Right forelimb (tissue), 1 donor: ENCODE results near the gene TFF3.

Experiments used
- DNase-seq: peaks from one replicate; pipeline ENCODE4 v3.0.0-alpha.2; 2018

The TFF3 gene, protein sequence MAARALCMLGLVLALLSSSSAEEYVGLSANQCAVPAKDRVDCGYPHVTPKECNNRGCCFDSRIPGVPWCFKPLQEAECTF

DNA sequence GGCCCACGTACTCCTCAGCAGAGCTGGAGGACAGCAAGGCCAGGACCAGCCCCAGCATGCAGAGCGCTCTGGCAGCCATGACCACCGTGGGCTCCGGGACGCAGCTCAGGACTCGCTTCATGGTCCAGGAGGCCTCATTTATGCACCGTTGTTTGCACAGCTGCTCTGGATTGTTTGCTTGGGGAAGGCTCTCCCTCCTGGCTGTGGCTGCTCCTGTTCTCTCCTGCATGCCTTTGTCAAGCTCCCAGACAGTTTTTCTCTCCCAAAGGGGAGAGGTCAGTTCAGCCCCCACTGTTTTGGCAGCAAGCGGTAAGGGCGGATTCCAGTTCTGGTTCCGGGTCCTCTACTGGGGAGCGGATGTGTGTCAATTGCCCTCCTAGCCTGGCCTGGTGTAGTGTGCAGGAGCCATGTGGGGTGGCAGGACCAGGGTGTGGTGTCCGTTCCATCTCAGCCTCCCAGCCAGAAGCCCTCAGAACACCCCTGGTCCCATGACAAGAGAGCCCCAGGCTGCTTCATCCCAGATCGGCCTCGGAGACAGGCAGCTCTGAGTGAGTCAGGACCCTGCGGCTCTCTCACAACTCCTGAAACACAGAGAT, at the start of gene TFF3:
Gene TFF3 (minus strand): TSS at position 114 of the 596 bp plus-strand sequence. CDS start 35 bp downstream, at position 79.
- peak; percentile 47 for DNase-seq

DNA sequence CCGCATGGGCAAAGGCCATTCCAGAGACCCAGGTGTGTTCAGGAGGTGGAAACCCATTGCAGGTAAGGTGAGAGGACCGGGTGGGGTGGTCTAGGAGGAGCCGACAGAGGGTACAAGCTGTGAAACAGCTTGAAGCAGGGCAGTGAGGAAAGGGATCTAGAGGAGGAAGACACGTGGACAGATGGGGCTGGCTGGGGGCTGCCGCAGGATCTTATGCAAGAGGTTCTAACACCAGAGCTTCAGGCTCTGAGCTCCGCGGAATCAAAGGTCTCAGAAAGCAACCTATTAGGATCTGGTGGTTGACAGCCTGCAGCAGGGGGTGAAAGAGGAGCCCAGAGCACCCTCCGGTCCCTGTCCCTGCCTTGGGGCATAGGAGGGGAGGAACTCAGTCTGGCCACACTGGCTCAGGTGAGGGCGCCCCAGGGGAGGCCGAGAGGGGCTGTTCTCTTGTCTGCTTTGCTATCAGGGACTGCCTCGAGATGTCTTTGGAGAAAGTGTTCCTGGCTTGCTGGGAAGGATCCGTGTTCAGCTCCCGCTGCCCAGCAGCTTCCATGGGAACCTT, 49.2 kb upstream of the TFF3 start:
- no peak for DNase-seq

DNA sequence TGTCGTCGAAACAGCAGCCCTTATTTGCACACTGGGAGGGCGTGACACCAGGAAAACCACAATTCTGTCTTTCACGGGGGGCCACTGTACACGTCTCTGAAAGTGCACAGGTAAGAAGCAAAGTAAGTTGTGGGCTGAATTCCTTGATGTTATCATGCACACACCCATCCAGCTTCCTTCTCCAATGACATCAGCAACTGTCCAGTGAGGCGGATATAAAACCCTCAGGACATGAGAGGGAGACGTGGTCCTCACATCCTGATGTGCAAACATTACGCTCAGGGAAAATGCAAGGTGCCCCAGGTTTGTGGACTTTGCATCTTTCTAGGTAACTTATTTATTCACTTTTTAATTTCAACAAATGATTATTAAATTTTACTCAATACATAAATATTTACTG, 48.1 kb upstream of the TFF3 start:
- no peak for DNase-seq

DNA sequence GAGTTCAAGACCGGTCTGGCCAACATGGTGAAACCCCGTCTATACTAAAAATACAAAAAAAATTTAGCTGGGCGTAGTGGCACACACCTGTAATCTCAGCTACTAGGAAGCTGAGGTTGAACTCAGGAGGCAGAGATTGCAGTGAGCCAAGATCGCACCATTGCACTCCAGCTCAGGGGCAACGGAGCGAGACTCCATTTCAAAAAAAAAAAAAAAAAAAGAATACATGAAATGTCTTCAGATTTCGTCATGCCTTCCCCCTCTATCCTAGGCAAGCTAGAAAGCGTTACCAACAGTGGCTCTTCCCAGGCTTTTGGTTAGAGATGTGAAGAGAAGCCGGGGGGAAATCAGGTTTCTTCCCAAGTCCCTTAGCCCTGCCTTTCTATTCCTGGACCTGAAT, 47.5 kb upstream of the TFF3 start:
- DNase-seq, result no peak

DNA sequence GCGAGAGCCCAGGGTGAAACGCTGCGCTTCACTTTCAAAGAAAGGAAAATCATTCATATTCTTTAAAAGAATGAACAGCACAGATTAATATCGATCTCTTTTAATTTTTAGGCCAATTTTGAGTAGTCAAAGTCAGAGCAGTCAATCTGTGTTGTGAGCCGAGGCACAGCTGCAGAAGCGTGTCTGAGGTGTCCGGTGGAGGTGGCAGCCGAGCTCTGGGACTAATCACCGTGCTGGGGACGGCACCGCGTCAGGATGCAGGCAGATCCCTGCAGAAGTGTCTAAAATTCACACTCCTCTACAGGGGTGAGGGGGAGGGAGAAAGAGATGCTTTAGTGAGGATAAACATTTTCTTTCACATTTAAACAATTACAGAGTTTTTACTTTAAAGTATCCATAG, 47.0 kb upstream of the TFF3 start:
- no peak for DNase-seq

DNA sequence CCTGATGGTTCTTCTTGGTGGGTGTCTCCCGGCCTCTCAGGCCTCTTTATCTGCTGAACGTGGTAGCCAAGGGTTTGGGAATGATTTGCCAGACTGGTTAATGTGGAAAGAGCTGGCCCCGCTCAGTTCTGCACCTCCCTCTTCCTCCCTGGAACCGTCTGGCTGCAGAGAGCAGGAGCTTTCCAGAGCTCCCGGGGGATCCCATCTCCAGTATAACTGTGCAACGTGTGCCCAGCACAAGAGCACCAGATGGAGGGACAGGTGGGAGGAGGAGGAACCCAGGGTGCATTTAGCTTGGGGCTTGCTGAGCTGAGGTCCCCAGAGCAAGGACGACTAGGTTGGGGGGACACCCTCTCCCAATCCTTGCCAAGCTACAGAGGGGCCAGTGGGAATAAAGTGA, 46.1 kb upstream of the TFF3 start:
- no peak for DNase-seq

DNA sequence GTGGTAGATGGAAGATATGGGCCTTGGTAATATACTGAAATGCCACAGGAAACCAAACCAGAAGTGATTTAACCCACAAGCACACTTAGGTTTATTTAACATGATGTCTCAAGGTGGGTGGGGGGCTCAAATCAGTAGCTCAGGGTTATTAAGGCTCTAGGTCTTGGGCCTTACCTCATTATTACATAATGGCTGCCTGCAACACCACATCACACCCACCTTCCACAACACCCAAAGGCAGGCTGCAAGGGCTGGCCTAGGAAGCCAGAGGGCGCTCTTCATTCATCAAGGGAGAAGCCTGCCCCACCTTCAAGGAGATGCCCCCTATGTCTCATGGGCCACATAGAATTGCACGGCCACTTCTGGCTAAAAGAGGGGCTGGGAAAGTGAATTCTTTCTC, 45.1 kb upstream of the TFF3 start:
- DNase-seq, result no peak

DNA sequence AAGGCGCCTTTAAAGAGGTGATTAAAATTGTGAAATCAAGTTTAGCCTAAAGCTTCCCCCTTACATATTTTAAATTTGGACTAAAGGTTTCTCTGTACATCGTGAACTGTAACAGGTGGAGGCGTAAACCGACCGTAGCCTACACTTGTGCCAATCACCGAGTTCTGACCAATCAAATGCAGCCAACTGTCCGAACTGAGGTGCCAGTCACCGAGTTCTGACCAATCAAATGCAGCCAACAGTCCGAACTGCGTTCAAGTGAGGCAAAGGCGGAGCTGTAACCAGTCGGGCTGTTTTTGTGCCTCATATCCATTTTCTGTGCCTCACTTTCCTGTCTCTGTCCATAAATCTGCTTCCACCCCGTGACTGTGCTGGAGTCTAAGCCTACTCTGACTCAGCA, 43.7 kb upstream of the TFF3 start:
- DNase-seq, result no peak

DNA sequence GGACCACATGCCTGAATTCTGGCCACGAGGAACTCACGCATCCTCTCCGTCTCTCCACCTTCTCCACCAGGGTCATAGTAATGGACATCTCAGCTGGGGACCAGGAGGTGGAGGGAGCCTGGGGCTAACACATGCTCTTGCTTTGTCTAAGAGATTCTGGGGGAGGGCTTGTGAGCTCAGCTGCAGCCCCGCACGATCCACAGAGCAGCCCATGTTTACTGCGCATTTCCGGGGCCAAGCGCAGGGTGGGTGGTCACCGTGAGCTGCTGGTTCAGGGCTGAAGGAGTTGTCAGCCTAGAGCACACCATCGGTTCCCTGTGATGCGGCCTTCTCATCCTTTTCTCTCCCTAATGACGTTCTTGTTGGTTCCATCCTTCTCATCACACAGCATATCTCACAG, 43.1 kb upstream of the TFF3 start:
- no peak for DNase-seq

DNA sequence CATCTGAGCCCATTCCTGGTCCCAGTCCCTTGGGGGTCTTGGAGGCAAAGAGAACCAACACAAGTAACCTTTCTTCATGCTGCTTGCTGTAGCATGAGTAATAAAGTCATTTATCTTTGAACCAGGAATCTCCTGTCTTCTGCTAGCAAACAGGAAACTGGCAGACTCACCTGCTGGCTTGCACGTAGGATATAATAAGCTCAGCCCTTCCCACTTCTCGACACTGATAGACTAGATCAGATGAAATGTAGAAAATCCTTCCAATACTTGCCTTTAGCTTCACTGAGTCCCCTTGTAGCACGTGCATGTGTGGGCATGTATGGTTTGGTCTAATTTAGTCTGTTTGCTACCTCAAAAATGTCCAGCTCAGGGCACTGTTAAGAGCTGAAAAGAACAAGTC, 42.1 kb upstream of the TFF3 start:
- no peak for DNase-seq

DNA sequence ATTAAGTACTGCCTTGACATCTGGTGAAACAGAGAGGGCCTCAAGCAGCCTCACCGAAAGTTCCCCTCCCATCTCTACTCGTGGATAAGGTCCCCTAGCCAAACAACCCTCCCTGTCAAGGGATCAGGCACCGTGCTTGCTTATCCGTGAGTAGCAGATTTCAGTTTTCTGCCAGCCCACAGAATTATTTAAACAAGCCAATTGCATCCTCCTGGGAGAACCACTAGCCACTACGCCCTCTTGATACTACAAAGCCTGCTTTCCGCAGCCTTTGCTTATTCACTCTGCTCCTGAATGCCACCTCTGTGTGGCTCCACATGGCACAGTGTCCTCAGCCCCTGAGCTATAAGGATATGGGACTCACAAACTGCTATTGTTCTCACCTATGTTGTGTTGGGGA, 41.4 kb upstream of the TFF3 start:
- DNase-seq, result no peak

DNA sequence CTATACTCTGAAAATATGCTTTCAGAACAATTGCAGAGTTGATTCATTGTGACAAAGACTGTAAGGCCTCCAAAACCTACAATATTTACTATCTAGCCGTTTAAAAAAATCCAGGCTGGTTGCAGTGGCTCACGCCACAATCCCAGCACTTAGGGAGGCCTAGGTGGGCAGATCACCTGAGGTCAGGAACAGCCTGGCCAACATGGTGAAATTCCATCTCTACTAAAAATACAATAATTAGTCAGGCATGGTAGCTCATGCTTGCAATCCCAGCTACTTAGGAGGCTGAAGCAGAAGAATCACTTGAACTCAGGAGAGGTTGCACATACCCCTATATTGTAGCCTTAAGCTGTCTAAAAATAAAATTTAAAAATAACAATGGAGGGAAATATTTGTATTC, 40.8 kb upstream of the TFF3 start:
- no peak for DNase-seq

DNA sequence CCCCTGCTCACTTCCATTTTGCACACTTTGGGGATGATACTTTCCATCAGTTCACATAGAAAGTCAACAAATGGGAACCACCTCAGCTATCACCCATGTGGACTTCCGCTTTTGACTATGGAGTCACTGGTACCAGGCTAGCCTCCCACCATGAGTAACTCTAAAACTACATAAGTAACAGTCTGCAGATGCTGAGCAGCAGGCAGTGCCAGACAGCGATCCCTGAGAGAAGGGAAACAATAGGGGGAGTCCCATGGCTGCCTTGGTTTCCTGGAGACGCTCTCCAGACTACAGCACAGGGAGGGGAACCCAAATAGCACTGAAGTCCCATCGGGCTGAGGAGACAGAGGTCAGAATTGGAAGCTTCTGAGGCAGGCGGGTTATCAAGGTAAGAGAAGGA, 38.4 kb upstream of the TFF3 start:
- DNase-seq, result no peak

DNA sequence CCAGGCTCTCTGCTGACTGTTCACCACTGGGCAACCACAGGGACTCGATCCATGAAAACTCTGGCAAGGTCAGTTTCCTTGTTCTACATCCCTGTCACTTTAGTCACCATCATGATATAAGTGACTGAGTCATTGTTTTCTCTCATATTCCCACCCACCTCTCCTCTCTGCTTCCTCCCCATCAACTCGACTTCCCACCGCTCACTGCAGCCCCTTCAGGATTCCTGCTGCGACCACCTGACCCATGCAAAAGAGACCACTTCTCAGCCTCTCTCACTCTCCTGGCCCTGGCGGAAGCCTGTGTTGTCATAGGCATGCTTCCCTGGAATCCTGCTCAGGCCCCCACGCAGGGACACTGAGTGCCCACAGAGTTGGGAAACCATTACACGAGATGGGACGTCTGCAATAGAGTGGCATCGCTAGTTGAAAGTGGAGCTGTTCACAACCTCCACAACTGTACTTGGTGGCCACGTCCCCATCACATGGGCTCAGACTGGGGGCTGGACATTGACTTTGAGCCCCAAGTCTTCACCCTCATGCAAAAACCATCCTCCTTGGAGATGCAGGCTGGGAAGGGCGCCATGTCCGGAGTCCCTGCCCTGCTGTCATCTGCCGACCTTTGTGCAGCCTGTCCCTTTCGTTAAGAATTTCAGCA, 37.4 kb upstream of the TFF3 start:
- no peak for DNase-seq

DNA sequence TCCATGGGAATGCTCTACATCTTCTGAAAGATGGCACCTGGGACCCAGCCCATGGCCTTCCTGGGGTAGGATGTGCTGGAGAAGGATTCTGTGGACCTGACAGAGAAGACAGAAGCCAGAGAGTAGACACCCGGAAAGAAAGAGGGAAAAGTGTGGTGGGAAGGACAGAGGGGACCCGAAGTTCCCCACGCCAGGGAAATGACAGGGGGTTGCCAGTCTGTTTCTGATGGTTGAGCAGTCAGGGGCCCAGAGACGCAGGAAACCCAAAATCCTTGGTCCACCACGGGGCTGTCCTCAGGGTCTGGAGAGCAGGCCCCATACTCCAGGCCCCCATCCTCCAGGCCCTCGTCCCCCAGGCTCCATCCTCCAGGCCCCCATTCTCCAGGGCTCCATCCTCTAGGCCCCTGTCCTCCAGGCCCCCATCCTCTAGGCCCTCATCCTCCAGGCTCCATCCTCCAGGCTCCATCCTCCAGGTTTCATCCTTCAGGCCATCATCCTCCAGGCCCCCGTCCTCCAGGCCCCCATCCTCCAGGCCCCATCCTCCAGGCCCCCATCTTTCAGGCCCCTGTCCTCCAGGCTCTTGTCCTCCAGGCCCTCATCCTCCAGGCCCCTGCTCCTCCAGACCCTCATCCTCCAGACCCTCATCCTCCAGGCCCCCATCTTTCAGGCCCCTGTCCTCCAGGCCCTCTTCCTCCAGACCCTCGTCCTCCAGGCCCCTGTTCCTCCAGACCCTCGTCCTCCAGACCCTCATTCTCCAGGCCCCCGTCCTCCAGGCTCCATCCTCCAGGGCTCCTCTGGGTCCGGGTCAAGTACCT, 36.6 kb upstream of the TFF3 start:
- DNase-seq, result no peak

DNA sequence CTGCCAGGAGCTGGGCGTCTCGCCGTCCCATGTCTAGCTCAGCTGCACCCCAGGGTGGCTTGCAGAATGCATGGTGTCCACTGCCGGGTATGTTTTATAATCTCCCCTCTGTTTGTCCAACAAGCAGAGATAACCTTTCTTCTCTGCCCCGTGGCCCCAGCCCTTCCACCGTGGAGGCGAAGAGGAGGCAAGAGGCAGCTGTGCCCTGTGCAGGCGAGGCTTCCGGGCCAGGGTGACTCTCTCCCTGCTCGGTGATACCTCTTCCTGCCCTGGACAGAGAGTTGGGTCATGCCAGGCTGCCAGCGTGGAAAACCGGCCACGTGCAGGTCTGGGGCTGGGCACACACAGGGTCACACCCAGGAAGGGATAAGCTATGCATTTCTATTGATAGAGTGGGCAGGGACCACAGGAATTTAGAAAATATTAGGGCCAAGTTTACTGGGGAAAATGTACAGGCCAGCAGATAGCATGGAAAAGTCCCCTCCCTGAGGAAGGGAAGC, 35.8 kb upstream of the TFF3 start, which contains the start of gene TFF2:
Gene TFF2 (minus strand): TSS at position 68 of the 500 bp plus-strand sequence. CDS start 37 bp downstream, at position 31.
- no peak for DNase-seq

DNA sequence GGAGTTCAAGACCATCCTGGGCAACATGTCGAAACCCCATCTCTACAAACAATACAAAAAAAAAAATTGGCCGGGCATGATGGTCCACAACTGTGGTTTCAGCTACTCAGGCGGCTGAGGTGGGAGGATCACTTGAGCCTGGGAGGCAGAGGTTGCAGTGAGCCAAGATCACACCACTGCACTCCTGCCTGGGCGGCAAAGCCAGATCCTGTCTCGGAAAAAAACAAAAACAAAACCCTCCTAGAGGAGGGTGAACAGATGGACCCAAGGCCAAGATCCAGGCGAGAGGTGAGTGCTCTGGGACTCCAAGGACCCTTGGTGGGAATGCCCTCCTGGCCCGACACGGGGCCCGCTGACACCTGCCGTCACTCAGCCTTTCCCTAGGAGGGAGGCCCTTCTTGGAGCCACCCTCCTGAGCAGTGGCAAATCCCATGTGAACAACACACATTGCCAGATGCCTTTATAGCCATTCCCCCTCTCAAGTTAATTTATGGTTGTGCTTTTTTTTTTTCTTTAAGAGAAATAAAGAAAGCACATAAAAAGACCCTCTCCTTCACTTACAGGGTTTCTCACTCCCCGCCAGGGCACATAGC, 35.2 kb upstream of the TFF3 start:
- no peak for DNase-seq

DNA sequence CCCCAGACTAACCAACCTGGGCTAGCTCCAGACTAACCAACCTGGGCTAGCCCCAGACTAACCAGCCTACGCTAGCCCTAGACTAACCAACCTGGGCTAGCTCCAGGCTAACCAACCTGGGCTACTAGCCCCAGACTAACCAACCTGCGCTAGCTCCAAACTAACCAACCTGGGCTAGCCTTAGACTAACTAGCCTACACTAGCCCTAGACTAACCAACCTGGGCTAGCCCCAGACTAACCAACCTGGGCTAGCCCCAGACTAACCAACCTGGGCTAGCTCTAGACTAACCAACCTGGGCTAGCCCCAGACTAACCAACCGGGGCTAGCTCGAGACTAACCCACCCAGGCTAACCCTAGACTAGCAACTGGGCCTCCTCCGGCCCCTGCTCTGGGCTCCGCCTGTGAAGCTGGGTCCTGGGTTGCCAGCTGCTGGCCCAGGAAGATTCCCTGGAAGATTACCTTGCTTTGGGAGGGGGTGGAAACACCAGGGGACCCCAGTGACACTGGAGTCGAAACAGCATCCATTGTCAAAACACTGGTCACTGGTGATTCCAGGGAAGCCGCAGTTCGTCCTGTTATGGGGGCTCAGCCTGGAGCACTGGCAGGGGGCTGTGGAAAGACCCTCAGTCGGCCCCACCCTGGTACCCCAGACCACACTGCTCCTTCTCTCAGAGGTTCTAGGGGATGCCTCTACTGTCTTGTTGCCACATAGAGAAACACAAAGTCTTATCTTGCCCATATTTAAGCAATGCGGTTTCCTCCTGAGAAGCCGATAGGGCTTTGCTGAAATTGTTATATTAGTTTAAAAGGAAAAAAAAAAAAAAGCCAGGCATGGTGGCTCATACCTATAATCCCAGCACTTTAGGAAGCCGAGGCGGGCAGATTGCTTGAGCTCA, 34.5 kb upstream of the TFF3 start:
- DNase-seq, result no peak

DNA sequence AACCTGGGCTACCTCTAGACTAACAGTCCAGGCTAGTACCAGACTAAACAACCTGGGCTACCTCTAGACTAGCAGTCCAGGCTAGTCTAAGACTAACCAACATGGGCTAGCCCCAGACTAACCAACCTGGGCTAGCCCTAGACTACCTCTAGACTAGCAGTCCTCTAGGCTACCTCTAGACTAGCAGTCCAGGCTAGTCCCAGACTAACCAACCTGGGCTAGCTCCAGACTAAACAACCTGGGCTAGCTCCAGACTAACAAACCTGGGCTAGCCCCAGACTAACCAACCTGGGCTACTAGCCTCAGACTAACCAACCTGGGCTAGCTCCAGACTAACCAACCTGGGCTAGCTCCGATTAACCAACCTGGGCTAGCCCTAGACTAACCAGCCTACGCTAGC, 33.6 kb upstream of the TFF3 start:
- no peak for DNase-seq

DNA sequence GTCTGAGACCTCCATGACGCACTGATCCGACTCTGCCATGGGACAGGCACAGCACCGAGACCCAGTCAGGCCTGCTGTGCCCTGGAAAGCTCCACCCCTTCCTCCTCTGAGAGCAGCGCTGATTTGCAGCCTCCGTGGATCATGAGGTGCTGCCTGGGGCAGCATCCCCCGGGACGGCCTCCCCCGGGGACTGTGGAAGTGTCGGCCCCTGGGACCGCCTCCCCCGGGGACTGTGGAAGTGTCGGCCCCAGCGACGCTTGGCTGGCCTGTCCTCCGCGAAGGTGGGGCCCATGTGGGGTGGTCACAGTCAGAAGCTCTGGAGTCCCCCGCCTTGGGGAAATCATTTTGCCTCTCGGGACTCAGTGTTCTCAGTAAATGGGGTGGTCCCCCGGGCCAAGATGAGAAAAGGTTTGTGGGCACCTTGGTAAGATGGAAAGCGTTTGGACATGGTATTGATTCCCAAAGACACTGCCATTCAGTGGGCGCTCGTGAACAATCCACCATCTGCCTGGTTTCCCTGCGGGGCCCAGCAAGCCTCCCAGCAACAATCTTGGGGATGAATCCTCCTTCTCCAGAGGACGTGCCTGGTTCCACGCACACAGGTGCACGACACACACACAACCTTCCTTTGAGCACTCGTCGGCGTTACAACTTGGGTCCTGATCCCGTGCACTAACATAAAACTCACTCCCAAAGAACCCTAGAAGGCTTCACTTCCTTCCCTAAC, 32.6 kb upstream of the TFF3 start:
- no peak for DNase-seq
